ENCODE measurements around the gene PAN3.

- TF ChIP-seq CTCF (IDR thresholded peaks at IDR 0.05) (no peak), POLR2A (IDR thresholded peaks at IDR 0.05; ENCODE audit: low read depth) (no peak)
Observed at GRCh38 chr13:28140433-28141125, 2.2 kb downstream of the PAN3 start.

Measured in esophagus muscularis mucosa (tissue), 3 donors.